Neuron (in vitro differentiated cells): ENCODE results near the gene HOXA3.

Experiments
- H2AFZ ChIP-seq: one replicate; pipeline ENCODE4 v1.6.1; 2013; ENCODE audit warnings: low read depth, mild to moderate bottlenecking, inconsistent platforms, low read length, moderate library complexity
- H3K27me3 ChIP-seq: one replicate; pipeline ENCODE4 v1.6.1; 2013; ENCODE audit warnings: low read length; ENCODE audit not compliant: insufficient read depth
- H3K36me3 ChIP-seq: one replicate; pipeline ENCODE4 v1.6.1; 2013; ENCODE audit warnings: low read length; ENCODE audit not compliant: insufficient read depth
- H3K4me1 ChIP-seq: one replicate; pipeline ENCODE4 v1.6.1; 2013; ENCODE audit warnings: low read length; ENCODE audit not compliant: insufficient read depth
- H3K4me3 ChIP-seq: 2 replicates; pipeline ENCODE4 v1.5.1; 2013; ENCODE audit warnings: mild to moderate bottlenecking, low read length, moderate library complexity
- H3K9me3 ChIP-seq: one replicate; pipeline ENCODE4 v1.6.1; 2013; ENCODE audit warnings: low read length

The HOXA3 gene

DNA sequence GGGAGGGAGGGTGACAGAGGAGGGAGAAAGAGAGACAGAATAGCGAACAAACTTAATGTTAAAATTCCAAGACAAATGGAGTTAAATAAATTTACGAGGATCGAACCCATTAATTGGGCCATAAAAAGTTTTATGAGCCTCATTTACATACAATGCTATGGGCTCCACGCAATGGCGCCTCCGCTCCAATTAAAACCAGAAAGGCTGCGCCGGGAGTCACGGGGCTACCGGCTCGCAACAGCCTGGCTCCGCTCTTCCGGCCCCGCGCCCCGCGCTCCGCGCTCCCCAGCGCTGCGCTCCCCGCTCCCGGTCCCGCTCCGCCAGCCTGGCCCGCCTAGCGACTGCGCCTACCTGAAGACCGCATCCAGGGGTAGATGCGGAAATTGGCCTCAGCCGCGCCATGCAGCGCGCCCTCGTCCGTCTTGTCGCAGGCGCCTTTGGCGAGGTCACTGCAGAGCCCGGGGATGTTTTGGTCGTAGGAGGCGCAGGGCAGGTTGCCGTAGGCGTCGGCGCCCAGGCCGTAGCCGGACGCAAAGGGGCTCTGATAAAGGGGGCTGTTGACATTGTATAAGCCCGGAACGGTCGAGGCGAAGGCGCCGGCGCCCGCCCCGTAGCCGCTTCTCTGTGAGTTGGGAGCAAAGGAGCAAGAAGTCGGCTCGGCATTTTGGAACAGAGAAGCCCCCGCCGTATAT, 3.6 kb upstream of the HOXA3 start:
- H3K4me1 ChIP-seq = peaks cover 10% of the 10 kb centered on the region
- H3K27me3 ChIP-seq = peaks cover 95% of the 10 kb centered on the region
- H3K36me3 ChIP-seq = no peaks in the 10 kb centered on the region
- no peak overlapping the region for H2AFZ ChIP-seq
- H3K4me3 ChIP-seq = peak overlapping the region; percentile 36
- peaks cover 15% of the 10 kb centered on the region for H3K9me3 ChIP-seq

DNA sequence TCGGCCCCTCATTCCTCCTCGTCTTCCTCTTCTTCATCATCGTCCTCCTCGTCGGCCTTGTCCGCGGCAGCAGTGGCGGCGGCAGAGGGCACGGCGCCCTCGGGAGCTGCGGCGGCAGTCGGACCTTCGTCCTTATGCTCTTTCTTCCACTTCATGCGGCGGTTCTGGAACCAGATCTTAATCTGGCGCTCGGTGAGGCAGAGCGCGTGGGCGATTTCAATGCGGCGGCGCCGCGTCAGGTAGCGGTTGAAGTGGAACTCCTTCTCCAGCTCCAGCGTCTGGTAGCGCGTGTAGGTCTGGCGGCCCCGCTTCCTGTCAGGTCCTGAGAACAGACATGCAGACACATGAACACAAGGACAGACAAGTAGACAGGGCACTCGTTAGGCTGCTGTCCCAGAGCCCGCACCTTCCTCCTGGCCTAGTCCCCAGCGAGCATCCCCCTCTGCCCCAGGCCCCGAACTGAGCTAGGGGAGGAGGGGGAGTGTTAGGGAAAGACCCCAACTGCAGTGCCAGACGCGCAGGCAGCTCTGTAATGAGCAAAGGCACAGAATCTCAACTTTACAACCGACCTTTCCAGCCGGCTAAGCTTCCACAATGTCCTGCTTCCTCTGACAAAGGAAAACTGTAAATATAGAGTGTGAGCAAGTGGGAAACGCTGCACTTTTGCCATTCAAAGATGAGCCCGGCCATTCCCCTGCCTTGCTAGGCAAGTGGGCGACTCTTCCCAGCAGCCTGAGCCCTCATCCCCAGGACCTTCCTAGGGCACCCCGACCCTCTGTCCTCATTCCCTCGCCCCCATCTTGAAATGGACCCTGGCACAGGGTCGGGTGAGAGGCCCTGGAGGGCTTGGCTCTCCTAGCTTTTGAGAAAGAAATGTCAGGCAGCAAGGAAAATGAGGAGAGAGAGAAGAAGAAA, 2.8 kb upstream of the HOXA3 start:
- Histone ChIP-seq H3K36me3 (no peaks in the 10 kb centered on the region), H3K4me3 (no peak overlapping the region), H3K27me3 (peaks cover 96% of the 10 kb centered on the region), H3K4me1 (peaks cover 14% of the 10 kb centered on the region), H2AFZ (no peak overlapping the region), H3K9me3 (peaks cover 15% of the 10 kb centered on the region)

DNA sequence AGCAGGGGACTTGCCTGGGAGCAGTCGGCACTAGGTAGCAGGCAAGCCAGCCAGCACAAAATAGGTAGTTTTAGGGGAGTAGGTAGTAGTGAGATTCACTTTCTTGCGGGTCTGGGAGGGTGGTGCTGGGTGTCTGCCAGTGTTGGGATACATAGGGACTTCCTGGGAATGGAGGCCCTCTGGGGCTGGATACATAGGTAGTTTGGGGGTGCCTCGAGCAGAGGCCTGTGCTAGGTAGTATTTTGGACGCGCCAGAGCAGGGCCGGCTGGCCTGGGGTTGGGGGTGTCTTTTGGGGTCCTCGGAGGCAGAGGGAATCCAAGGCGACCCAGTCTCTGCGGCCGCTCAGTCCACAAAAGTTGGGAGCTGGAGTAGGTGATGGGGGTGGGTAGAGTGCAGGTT, 2.0 kb upstream of the HOXA3 start:
- H3K9me3 ChIP-seq = peaks cover 15% of the 10 kb centered on the region
- peaks cover 14% of the 10 kb centered on the region for H3K4me1 ChIP-seq
- no peak overlapping the region for H2AFZ ChIP-seq
- no peak overlapping the region for H3K4me3 ChIP-seq
- H3K27me3 ChIP-seq = peaks cover 96% of the 10 kb centered on the region
- no peaks in the 10 kb centered on the region for H3K36me3 ChIP-seq

DNA sequence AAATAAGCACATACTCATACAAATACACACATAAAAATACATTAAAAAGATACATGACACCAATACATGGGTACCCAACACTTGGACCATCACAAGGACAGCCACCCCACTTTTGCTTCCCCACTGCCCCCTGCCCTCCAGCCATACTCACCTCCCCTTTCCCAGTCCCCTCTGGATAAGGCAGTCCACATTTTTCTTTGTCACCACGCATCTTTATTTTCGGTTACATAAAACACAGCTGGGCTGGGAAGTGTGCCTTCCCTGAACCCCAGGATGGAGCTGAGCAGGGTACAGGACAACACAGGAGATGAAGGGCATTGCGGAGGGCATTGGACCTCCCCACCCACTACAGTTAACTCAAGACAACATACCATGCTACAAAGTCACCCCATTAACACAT, 1.1 kb upstream of the HOXA3 start:
- peaks cover 96% of the 10 kb centered on the region for H3K27me3 ChIP-seq
- no peak overlapping the region for H2AFZ ChIP-seq
- H3K4me1 ChIP-seq = peaks cover 14% of the 10 kb centered on the region
- peaks cover 8% of the 10 kb centered on the region for H3K9me3 ChIP-seq
- H3K4me3 ChIP-seq = no peak overlapping the region
- no peaks in the 10 kb centered on the region for H3K36me3 ChIP-seq

DNA sequence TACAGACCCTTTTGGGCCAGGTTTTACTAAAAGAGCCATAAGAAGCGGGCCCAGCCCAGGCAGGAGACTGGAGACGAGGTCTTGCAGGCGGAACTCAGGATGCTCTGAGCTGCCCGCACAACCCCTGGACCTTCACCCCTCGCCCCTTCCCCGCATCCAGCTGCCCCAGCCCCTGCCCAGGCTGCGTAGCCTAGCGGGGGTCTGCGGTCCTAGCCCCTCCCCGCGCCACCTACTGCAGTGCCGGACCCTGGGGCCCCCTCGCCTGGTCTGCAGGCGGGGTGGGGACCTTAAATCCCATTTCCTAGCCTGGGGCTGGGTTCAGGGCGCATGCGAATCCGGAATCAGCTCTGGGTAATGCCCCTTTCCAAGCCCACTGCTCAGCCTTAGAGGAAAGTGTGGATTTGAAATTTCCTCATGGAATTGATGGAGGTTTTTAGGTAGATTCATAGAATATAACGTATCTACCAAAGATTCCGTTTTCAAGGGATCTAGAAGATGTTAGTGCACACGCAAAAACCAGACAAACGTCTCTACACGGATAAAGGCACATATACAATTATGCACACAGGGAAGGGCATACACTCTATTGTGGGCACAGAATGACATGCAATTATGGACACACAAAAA, 546 bp upstream of the HOXA3 start:
- Histone ChIP-seq H3K27me3 (peaks cover 96% of the 10 kb centered on the region), H3K9me3 (peaks cover 5% of the 10 kb centered on the region), H3K4me3 (no peak overlapping the region), H3K36me3 (no peaks in the 10 kb centered on the region), H2AFZ (no peak overlapping the region), H3K4me1 (peaks cover 14% of the 10 kb centered on the region)

DNA sequence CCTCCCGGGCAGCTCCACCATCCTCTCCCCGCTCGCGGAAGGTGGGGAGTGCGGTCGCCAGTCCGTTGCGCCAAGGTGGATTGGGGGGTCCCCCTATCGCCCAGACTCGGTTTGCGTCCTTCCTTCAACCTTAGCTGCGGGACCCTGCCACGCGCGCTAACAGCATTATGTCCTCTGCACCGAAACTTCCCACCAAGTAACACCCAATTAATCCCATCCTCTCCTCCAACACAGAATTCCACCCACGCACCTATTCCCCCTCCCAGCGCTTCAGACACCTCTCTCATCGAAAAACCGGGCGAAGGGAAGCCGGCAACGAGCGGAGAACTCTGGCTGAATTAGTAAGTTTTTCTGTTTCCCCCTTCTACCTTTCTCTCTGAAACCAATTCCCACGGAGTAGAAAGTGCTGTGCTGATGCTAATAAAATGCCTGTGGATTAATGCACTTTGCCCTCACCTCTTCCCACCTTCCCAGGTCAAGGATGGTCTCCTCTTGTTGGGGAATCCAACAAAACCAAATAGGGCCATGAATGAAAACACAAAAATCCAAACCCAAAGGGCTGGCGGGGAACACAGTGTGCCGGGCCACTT, 947 bp downstream of the HOXA3 start:
- peaks cover 14% of the 10 kb centered on the region for H3K4me1 ChIP-seq
- H2AFZ ChIP-seq = peak overlapping the region; percentile 34
- peaks cover 96% of the 10 kb centered on the region for H3K27me3 ChIP-seq
- H3K9me3 ChIP-seq = peaks cover 8% of the 10 kb centered on the region
- no peaks in the 10 kb centered on the region for H3K36me3 ChIP-seq
- peak overlapping the region; percentile 43 for H3K4me3 ChIP-seq

DNA sequence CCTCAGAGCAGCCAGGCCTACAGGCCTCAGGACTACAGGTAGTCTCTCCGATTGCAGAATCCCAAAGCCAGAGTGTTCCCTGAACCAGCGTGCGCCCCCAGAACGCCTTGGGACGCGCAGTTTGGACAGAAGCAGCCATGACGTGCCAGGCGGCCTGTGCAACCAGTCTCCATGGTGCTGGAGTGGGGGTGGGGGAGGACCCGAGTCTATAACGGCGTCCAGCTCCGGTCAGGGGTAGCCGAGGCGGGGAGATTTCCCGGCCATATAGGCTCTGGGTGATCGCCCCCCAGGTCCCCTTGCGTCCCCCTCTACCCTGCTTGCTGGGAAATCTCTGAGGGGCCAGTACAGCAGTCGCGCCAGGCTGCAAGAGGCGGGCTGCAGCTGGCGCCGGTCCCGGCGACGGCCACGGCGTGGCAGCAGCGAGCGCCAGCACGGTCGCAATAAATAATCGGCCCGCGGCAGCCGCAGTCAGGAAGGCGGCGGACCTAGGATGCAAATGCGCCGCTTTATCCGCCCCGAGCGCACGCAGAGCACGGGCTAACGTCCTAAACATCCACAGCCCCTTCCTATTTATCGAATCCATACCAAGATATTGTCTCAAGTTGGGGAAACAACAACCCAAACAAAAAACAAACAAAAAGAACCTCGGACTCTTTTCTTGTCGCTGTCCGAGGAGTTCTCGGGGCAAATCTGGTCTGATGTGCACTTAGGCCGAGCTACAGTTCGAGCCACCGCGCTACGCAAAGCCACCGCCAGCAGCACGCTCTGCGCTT, 1.6 kb downstream of the HOXA3 start:
- H3K4me3 ChIP-seq = peak overlapping the region; percentile 43

DNA sequence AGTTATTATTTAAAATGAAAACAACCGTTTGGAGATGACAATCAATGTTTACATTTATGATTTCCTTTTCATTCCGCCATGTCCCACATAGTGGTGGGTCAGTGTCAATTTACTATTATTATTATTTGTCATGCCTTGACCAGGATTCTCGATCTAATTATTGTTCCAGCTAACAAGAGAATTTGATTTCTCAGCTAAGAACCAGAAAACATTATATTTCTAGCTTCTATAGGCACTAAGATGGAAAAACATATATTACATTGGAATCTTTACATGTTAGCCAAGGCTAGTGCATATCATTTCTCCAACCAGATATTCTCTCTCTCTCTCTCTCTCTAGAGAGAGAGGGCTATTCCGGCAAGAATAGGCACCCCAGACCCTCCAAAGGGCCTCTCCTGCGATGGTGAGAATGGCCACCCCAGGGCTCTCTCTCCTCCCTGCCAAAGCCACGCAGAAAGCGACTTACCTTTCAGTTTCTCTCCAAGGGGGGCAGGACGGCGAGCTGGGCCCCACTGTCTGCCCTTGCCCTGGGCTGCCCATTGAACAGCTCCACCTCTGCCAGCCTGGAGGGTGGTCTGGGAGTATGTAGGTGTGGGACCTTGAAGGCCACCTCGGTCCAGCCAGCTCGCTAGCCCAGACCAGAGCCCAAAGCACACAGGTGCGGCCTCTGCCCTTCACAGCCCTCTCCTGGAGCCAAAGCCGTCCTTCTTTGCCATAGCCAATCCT, 2.4 kb downstream of the HOXA3 start:
- Histone ChIP-seq H3K27me3 (peaks cover 96% of the 10 kb centered on the region), H3K4me3 (peak overlapping the region; percentile 43), H3K9me3 (peaks cover 8% of the 10 kb centered on the region), H3K4me1 (peaks cover 10% of the 10 kb centered on the region), H3K36me3 (no peaks in the 10 kb centered on the region), H2AFZ (no peak overlapping the region)

More for the DNA sequence above, 1.6 kb downstream of the HOXA3 start:
- Histone ChIP-seq H3K4me1 (peaks cover 10% of the 10 kb centered on the region), H2AFZ (peak overlapping the region; percentile 34), H3K9me3 (peaks cover 8% of the 10 kb centered on the region), H3K36me3 (no peaks in the 10 kb centered on the region), H3K27me3 (peaks cover 96% of the 10 kb centered on the region)

DNA sequence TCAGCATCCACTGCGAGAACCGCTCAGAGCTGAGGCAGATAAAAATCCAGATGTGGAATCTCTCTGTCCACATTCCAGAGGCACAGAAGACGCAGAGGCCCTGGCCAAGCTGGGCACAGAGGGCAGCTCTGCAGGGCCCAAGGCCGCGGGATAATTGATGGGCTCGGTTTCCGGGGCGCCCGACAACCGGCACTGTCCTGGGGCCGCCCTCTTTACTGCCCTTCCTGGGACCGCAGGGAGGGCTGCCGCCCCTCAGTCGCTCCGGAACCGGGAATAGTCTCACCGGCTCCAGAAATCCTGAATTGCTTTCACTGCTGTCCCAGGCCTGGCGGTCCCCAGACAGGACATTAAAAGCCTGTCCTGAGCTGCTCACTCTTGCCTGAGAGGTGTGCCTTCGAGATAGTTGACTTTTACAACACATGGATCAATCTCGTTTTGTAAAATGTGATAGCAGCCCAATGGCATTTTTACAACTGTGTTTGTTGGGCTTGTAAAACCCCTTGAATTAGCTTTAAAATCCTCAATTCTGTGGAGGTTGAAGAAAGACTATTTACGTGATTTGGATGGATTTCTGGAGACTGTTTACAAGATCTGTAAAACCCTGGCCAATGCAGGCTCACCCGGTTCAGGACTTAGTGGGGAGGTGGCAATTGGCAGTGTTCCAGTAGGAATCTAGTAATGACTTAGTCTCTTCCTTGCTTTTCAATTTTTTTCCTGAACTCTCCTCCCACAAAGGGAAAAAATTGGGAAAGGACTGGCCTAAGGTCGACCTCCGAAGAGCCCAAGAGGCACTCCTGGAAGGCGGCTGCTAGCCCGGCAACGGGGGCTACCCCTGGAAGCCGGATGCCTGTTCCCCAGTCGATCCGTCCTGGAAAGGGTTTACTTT, 3.4 kb downstream of the HOXA3 start:
- H2AFZ ChIP-seq = no peak overlapping the region
- H3K4me3 ChIP-seq = no peak overlapping the region
- peaks cover 3% of the 10 kb centered on the region for H3K9me3 ChIP-seq
- peaks cover 10% of the 10 kb centered on the region for H3K4me1 ChIP-seq
- no peaks in the 10 kb centered on the region for H3K36me3 ChIP-seq
- peaks cover 96% of the 10 kb centered on the region for H3K27me3 ChIP-seq

DNA sequence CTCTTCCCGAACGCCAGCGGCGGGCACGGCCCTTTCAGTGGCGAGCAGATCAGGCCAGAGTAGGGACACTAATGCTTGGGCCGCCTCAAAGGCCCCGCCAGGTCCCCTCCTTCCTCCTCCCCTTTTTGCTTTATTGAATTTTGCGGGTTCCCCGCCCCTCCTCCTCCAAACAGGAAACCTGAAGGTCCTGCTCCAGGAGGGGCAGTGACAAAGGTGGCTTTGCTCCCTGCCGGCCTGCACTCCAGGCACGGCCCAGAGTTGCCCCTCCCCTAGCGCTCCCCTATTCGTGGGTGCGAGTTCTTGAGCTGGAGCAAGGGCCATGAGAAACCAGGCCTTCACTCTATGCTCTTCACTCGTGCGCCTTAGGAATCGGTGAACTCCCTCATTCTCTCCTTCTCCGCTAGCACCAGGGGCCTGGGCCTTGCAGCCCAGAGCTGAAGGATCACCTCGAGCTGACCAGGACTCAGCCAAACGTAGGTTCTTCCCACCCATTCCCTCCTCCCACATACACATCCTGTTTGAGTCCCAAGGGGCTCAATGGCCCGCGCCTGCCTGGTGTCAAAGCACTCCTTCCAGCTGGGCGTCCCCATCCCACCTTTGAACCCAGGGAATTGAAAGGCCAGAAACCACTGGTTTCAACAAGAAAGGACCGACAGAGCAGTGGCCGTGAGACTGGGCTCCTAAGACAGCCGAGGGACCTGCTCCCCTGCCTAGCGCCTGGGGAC, 4.2 kb downstream of the HOXA3 start:
- Histone ChIP-seq H2AFZ (no peak overlapping the region), H3K27me3 (peaks cover 96% of the 10 kb centered on the region), H3K9me3 (peaks cover 3% of the 10 kb centered on the region), H3K36me3 (no peaks in the 10 kb centered on the region), H3K4me3 (no peak overlapping the region), H3K4me1 (peaks cover 14% of the 10 kb centered on the region)
